Smooth muscle cell (in vitro differentiated cells): Measurements from ENCODE around the gene PPFIBP2. TPM values are rescaled to one million over a fixed set of nuclear protein-coding genes. Genes with fewer than 3 reads are reported as not detected.

Experiments
- DNase-seq: peaks from one replicate; lab custom pipeline; 2025; ENCODE audit not compliant: unreplicated experiment; lab: John Stamatoyannopoulos, UW
- H2AFZ ChIP-seq: fragments of 200-600 bp; sonication (generic); 2 replicates; pipeline ENCODE4 v1.6.0; 2016; ENCODE audit warnings: antibody characterized with exemption, low read depth, mild to moderate bottlenecking
- H3F3A ChIP-seq: fragments of 200-600 bp; sonication (generic); 2 replicates; pipeline ENCODE4 v1.6.0; 2017; ENCODE audit warnings: antibody characterized with exemption, low read depth
- H3K27ac ChIP-seq: fragments of 200-600 bp; sonication (generic); 2 replicates; pipeline ENCODE4 v1.5.1; 2016; ENCODE audit warnings: low read depth, mild to moderate bottlenecking
- H3K27me3 ChIP-seq: fragments of 200-600 bp; sonication (generic); 2 replicates; pipeline ENCODE4 v1.6.1; 2016; ENCODE audit warnings: low read depth, mild to moderate bottlenecking
- H3K36me3 ChIP-seq: fragments of 200-600 bp; sonication (generic); 2 replicates; pipeline ENCODE4 v1.5.1; 2016; ENCODE audit warnings: low read depth
- H3K4me1 ChIP-seq: fragments of 200-600 bp; sonication (generic); 2 replicates; pipeline ENCODE4 v1.5.1; 2016; ENCODE audit warnings: low read depth
- H3K4me2 ChIP-seq: fragments of 200-600 bp; sonication (generic); 2 replicates; pipeline ENCODE4 v1.6.0; 2016; ENCODE audit warnings: mild to moderate bottlenecking
- H3K4me3 ChIP-seq: fragments of 200-600 bp; sonication (generic); 2 replicates; pipeline ENCODE4 v1.5.1; 2016; ENCODE audit warnings: mild to moderate bottlenecking
- H3K79me2 ChIP-seq: fragments of 200-600 bp; sonication (generic); 2 replicates; pipeline ENCODE4 v1.6.0; 2016; ENCODE audit warnings: low read depth, mild to moderate bottlenecking
- H3K9ac ChIP-seq: fragments of 200-600 bp; sonication (generic); 2 replicates; pipeline ENCODE4 v1.6.0; 2016; ENCODE audit warnings: low read depth
- H3K9me3 ChIP-seq: fragments of 200-600 bp; sonication (generic); replicated peaks from 2 replicates; pipeline ENCODE4 v1.5.1; 2016; ENCODE audit warnings: low read depth
- H4K20me1 ChIP-seq: fragments of 200-600 bp; sonication (generic); 2 replicates; pipeline ENCODE4 v1.6.0; 2016; ENCODE audit warnings: low read depth
- WGBS: methylation state at CpG from one replicate; pipeline ENCODE4 v1.1.7; 2016; ENCODE audit warnings: low lambda C conversion rate; 5-methylcytosine and 5-hydroxymethylcytosine counted together
- polyA plus RNA-seq: library from polyadenylated mRNA; unstranded; fragments of >200 nt; fragmentation: Nextera tagmentation; extraction: Ambion mirVana; gene quantifications from 2 replicates; pipeline ENCODE4 v1.2.1, GENCODE V29; 2016
- total RNA-seq: library from RNA; depleted of rRNA; stranded (reverse); fragments of >200 nt; gene quantifications from 2 replicates; pipeline ENCODE4 v1.2.3, GENCODE V29; 2014
- TF ChIP-seq, protein P1 (sequence below): fragments of 200-600 bp; sonication (generic); IDR thresholded peaks from 2 replicates; pipeline ENCODE4 v1.5.1; 2017; ENCODE audit warnings: borderline replicate concordance, mild to moderate bottlenecking, antibody characterized with exemption; ENCODE audit not compliant: insufficient read depth, poor library complexity, severe bottlenecking

PPFIBP2 gene
- total and polyA plus RNA-seq, 2 experiments from 2014 or later: 9.8 to 20.2 TPM

DNA sequence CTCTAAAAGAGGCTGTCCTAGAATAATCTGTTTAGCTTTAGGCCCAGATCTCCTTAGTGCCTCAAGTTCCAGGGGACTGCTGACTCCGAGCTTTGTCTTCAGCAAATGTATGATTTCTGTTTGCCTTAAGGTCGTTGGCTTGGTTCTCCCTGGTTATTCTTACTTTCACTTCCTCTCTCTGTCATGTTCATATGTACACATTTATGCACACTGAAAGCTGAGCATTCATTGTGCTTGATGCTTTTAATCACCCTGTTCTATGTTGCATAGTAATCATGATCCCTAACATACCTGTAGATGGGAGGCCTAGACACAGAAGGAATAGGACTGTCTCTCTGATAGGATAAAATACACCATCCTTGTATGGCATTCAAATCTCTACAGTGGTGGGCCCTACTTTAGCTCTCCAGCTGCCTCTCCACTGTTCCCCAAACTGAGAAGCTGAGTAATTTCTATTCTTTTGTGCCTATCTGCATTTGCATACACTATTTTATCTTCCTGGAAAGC lies 7.2 kb downstream of the PPFIBP2 start:
- TF ChIP-seq, protein P1, sequence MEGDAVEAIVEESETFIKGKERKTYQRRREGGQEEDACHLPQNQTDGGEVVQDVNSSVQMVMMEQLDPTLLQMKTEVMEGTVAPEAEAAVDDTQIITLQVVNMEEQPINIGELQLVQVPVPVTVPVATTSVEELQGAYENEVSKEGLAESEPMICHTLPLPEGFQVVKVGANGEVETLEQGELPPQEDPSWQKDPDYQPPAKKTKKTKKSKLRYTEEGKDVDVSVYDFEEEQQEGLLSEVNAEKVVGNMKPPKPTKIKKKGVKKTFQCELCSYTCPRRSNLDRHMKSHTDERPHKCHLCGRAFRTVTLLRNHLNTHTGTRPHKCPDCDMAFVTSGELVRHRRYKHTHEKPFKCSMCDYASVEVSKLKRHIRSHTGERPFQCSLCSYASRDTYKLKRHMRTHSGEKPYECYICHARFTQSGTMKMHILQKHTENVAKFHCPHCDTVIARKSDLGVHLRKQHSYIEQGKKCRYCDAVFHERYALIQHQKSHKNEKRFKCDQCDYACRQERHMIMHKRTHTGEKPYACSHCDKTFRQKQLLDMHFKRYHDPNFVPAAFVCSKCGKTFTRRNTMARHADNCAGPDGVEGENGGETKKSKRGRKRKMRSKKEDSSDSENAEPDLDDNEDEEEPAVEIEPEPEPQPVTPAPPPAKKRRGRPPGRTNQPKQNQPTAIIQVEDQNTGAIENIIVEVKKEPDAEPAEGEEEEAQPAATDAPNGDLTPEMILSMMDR: no peak
- Histone ChIP-seq H3K27ac (peak overlapping the region; percentile 31), H3F3A (no peaks in the 10 kb centered on the region), H4K20me1 (no peaks in the 10 kb centered on the region), H3K4me1 (no peaks in the 10 kb centered on the region), H2AFZ (no peak overlapping the region), H3K9ac (no peak overlapping the region), H3K4me3 (no peak overlapping the region), H3K27me3 (no peaks in the 10 kb centered on the region), H3K9me3 (no peaks in the 10 kb centered on the region), H3K79me2 (peaks cover 4% of the 10 kb centered on the region), H3K36me3 (no peaks in the 10 kb centered on the region), H3K4me2 (peak overlapping the region; percentile 12)
- DNase-seq: no peak
- WGBS: 47% methylated on average over 2 of the region's 2 CpGs

DNA sequence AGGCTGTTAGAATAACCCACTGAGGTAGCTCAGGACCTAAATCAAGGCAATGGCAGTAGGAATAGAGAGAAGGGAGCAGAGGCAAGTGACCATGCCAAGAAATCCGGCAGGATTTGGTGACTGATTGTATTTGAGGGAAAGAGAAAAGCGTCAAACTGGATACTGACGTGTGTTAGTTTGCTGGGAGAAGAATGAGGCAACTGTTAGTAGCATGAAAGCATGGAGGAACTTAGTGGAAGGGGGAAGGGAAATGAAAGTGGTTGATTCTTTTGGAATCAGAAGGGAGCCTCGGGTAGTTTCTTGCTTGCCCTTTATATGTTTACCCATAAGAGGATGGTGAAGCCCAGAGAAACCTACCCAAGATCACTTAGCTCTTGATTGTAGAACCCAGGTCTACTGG lies 8.3 kb downstream of the PPFIBP2 start:
- H3K9ac ChIP-seq: no peak overlapping the region
- TF ChIP-seq, protein P1: no peak
- no peaks in the 10 kb centered on the region for H3K4me1 ChIP-seq
- DNase-seq: no peak
- H3K4me2 ChIP-seq: peak overlapping the region; percentile 12
- no peak overlapping the region for H2AFZ ChIP-seq
- WGBS: 91% methylated on average over 4 of the region's 4 CpGs
- H3K27ac ChIP-seq: peak overlapping the region; percentile 31
- no peaks in the 10 kb centered on the region for H3K36me3 ChIP-seq
- H3K9me3 ChIP-seq: no peaks in the 10 kb centered on the region
- H3F3A ChIP-seq: no peaks in the 10 kb centered on the region
- no peaks in the 10 kb centered on the region for H4K20me1 ChIP-seq
- H3K4me3 ChIP-seq: no peak overlapping the region
- peaks cover 4% of the 10 kb centered on the region for H3K79me2 ChIP-seq
- no peaks in the 10 kb centered on the region for H3K27me3 ChIP-seq

DNA sequence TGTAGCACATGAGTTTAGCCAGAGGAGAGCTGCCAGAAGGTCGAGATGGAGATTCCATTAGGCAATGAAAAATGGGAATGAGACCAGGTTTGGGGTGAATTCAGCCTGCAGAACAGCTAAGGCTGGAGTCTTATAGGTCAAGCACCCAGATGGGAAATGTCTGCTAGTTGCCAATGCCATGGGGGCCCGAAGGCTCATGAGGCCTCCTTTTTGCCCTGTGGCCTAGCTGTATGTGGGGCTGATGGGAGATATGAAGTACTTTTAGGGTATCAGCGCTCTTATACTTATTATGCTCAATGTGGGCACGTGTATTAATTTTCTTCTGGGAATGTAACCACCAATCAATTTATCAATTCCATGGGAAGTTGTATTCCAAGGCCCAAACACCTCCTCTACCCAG lies 8.7 kb downstream of the PPFIBP2 start:
- no peaks in the 10 kb centered on the region for H3K36me3 ChIP-seq
- no peaks in the 10 kb centered on the region for H3K9me3 ChIP-seq
- no peaks in the 10 kb centered on the region for H3F3A ChIP-seq
- TF ChIP-seq, protein P1: no peak
- no peak overlapping the region for H3K27ac ChIP-seq
- no peaks in the 10 kb centered on the region for H4K20me1 ChIP-seq
- H3K4me2 ChIP-seq: no peak overlapping the region
- H2AFZ ChIP-seq: no peak overlapping the region
- no peaks in the 10 kb centered on the region for H3K4me1 ChIP-seq
- H3K9ac ChIP-seq: no peak overlapping the region
- H3K4me3 ChIP-seq: no peak overlapping the region
- H3K27me3 ChIP-seq: no peaks in the 10 kb centered on the region
- peaks cover 3% of the 10 kb centered on the region for H3K79me2 ChIP-seq
- 96% methylated on average over 4 of the region's 4 CpGs for WGBS
- DNase-seq: no peak
